ENCODE measurements around the gene SLIT1.

SLIT1 gene

DNA sequence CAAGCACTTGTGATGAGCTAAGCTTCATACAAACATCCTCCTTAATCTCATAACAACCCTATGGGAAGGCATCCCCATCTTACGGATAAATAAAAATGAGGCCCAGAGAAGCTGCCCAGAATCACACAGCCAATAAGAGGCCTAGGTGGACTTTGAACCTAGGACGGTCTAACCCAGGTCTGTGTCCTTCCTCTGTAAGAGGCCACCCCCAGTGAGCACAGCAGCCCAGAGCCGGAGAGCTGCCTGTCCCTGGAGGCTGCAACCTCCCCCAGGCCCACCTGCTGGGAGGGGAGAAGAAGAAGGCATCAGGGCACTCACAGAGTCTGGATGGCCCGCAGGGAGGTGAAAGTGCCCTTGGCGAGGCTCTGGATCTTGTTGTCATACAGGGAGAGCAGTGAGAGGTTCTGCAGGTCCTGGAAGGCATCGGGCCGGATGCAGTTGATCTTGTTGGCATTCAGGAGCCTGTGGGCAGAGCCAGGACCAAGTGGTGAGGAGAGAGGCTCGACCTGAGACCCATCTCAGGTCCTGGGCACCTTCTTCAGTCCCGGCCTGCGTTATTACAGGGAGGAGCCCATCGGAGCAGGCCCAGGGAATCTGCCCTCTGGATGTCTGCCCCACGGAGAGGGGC, 129.6 kb downstream of the SLIT1 start:
- no peak for DNase-seq (ENCODE audit: low read depth in 2 of 2)
- no peak for TF ChIP-seq CTCF (IDR thresholded peaks at IDR 0.05; ENCODE audit: low read depth, low read length)
- no peak overlapping the region for H3K4me3 ChIP-seq (replicated peaks in 1 of 2; ENCODE audit: low read depth in 2 of 2, low read length in 2 of 2)

DNA sequence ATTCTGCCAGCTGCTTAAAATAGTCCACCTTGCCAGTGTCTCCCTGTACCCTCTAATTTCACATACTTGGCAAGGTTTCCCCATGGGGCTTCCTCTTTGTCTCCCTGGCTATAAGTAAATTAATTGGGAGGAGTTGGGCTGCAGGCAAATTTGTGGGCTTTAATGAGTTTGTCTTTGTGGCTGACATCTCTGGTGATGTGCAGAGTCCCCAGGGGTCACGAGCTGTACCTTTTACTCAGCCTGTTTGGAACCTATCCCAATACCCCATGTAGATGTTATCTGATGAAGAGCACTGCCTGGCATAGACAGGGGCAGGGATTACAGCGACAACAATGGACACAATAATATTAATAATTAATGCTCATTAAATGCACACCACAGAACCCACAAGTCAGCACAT, 132.5 kb downstream of the SLIT1 start:
- no peak for TF ChIP-seq CTCF (IDR thresholded peaks at IDR 0.05; ENCODE audit: low read depth, low read length)
- DNase-seq (ENCODE audit: low read depth in 2 of 2), result no peak
- no peak overlapping the region for H3K4me3 ChIP-seq (replicated peaks in 1 of 2; ENCODE audit: low read depth in 2 of 2, low read length in 2 of 2)

DNA sequence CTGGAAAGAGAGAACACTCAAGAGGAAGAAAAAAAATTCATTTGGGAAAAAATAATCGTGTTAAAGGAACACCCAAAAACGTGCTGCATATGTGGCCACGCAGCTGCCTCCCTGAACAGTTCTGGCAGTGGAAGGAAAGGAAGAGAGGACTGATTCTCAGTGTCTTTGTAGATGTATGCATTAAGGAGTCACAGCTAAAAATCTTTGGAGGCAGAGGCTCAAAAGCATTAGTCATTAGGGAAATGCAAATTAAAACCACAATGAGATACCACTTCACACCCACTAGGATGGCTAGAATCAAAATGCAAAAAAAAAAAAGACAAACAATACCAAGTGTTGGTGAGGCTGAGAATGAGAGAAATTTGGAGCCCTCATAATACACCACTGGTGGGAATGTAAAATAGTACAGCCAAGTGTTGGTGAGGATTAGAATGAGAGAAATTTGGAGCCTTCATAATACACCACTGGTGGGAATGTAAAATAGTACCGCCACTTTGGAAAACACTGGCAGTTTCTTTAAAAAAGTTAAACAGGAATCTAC, 134.7 kb downstream of the SLIT1 start:
- no peak for TF ChIP-seq CTCF (IDR thresholded peaks at IDR 0.05; ENCODE audit: low read depth, low read length)
- H3K4me3 ChIP-seq (replicated peaks in 1 of 2; ENCODE audit: low read depth in 2 of 2, low read length in 2 of 2), result no peak overlapping the region
- DNase-seq (ENCODE audit: low read depth in 2 of 2), result no peak

DNA sequence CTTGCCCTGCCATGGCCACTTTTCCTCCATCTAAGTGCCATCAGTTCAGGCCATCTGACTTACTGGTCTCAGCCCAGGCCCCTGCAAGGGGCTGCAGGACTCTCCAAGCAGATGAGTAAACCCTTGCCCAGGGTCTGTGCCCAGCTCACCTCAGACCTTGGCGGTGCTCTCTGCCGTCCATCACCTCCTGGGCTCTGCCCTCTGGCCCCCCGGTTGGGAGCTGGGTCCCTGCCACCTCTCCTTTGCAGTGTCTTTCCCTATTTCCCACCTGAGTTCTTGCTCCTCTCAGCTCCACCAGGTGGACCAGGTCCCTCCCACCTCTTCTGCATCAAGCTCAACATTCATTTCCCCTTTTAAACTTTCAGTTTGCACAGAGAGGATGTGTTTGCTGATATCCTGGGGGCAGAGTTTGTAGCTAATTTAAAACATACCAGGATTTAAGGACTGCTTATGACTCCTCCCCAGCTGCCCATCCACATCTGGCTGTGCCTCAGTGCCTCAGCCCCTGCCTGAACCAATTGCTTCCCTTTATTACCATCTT, 135.5 kb downstream of the SLIT1 start:
- DNase-seq (ENCODE audit: low read depth in 2 of 2), result no peak
- no peak for TF ChIP-seq CTCF (IDR thresholded peaks at IDR 0.05; ENCODE audit: low read depth, low read length)
- H3K4me3 ChIP-seq (replicated peaks in 1 of 2; ENCODE audit: low read depth in 2 of 2, low read length in 2 of 2), result no peak overlapping the region

DNA sequence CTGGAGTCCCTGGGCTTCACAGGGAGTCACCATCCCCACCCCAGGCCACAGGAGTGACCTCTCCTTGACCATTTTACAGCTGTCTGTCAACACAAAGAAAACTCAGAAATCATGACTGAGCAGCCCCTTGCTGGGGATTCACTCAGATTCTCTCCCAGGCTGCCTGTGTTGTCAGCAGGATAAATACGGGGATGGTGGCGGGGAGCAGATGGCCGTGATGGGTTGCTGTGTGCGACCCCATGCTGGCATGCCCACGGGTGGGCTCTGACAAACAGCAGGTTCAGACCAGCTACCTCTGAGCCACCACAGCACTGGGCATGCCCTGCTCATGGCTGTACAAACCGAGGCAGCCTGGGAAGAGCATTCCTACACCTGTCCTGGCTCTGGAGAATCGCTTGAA, 136.1 kb downstream of the SLIT1 start:
- TF ChIP-seq CTCF (IDR thresholded peaks at IDR 0.05; ENCODE audit: low read depth, low read length), result no peak
- no peak overlapping the region for H3K4me3 ChIP-seq (replicated peaks in 1 of 2; ENCODE audit: low read depth in 2 of 2, low read length in 2 of 2)
- DNase-seq (ENCODE audit: low read depth in 2 of 2), result no peak

GRCh38 chr10:97048649-97049427, 136.9 kb downstream of the SLIT1 start:
- DNase-seq (ENCODE audit: low read depth in 2 of 2), result no peak
- no peak for TF ChIP-seq CTCF (IDR thresholded peaks at IDR 0.05; ENCODE audit: low read depth, low read length)
- H3K4me3 ChIP-seq (replicated peaks in 1 of 2; ENCODE audit: low read depth in 2 of 2, low read length in 2 of 2), result no peak overlapping the region
